Ascending aorta (tissue), 2 donors: ENCODE data around the gene ILDR1. TPM values are rescaled to one million over a fixed set of nuclear protein-coding genes. Genes with fewer than 3 reads are reported as not detected.

Experiments
- DNase-seq, 2 donors: peaks; one replicate each; pipeline ENCODE4 v3.0.0-alpha.2; 2019; ENCODE audit warnings: low spot score in 2 of 2
- H3K27ac ChIP-seq, 2 donors: fragments of 200-600 bp; sonication (generic); one replicate each; pipeline ENCODE4 v1.5.1; 2016 to 2017; ENCODE audit warnings: mild to moderate bottlenecking in 1 of 2
- H3K27me3 ChIP-seq: fragments of 200-600 bp; sonication (generic); one replicate; pipeline ENCODE4 v1.5.1; 2017
- H3K36me3 ChIP-seq, 2 donors: fragments of 200-600 bp; sonication (generic); one replicate each; pipeline ENCODE4 v1.5.1; 2016
- H3K4me1 ChIP-seq, 2 donors: fragments of 200-600 bp; sonication (generic); one replicate each; pipeline ENCODE4 v1.5.1; 2016 to 2017; ENCODE audit warnings: mild to moderate bottlenecking in 1 of 2
- H3K4me3 ChIP-seq, 2 donors: fragments of 200-600 bp; sonication (generic); one replicate each; pipeline ENCODE4 v1.5.1; 2016 to 2017; ENCODE audit warnings: mild to moderate bottlenecking in 1 of 2
- H3K9me3 ChIP-seq, 2 donors: fragments of 200-600 bp; sonication (generic); one replicate each; pipeline ENCODE4 v1.5.1; 2016
- CTCF ChIP-seq, 3 experiments: fragments of 200-600 bp in 2 of 3; fragments of 450-650 bp in 1 of 3; sonication (generic) in 2 of 3; IDR thresholded peaks; one replicate each; pipeline ENCODE4 v1.5.1; 2016 to 2019; ENCODE audit warnings: antibody characterized with exemption in 3 of 3, mild to moderate bottlenecking in 1 of 3, moderate library complexity in 1 of 3
- intact Hi-C: fragments of 100-400 bp; cut with DNase I; formaldehyde crosslinking; loops from one replicate; pipeline ENCODE4 v1.15.1; 2023
- total RNA-seq: library from RNA; depleted of rRNA; stranded (reverse); fragments of >200 nt; gene quantifications from one replicate; pipeline ENCODE4 v1.1.0, GENCODE V29; 2016

The ILDR1 gene
- total RNA-seq, 1 donor from 2014 or later = not detected

- Histone ChIP-seq H3K9me3 (peaks cover 0 to 4% of the 10 kb centered on the region in 2 donors), H3K36me3 (no peaks in the 10 kb centered on the region), H3K4me3 (no peak overlapping the region), H3K27me3 (no peaks in the 10 kb centered on the region), H3K27ac (no peak overlapping the region), H3K4me1 (no peaks in the 10 kb centered on the region)
- intact Hi-C loops = no loop called here
- DNase-seq = no peak
- no peak for TF ChIP-seq CTCF (IDR thresholded peaks at IDR 0.05)
Measured at GRCh38 chr3:122033023-122033422, 11.0 kb upstream of the ILDR1 start.

- Histone ChIP-seq H3K4me1 (no peaks in the 10 kb centered on the region), H3K27me3 (no peaks in the 10 kb centered on the region), H3K27ac (no peak overlapping the region), H3K9me3 (peaks cover 0 to 4% of the 10 kb centered on the region in 2 donors), H3K36me3 (no peaks in the 10 kb centered on the region), H3K4me3 (no peak overlapping the region)
- no peak for DNase-seq
- TF ChIP-seq CTCF (IDR thresholded peaks at IDR 0.05) = no peak
- intact Hi-C loops = no loop called here
Measured at GRCh38 chr3:122032531-122032930, 10.5 kb upstream of the ILDR1 start.

- Histone ChIP-seq H3K36me3 (no peaks in the 10 kb centered on the region), H3K27ac (no peak overlapping the region), H3K9me3 (no peaks in the 10 kb centered on the region), H3K4me1 (no peaks in the 10 kb centered on the region), H3K27me3 (no peaks in the 10 kb centered on the region), H3K4me3 (no peak overlapping the region)
- TF ChIP-seq CTCF (IDR thresholded peaks at IDR 0.05) = no peak
- DNase-seq = no peak
- intact Hi-C loops = no loop called here
Measured at GRCh38 chr3:122031123-122031468, 9.0 kb upstream of the ILDR1 start.

GRCh38 chr3:122030381-122031122, 8.5 kb upstream of the ILDR1 start:
- H3K4me1 ChIP-seq = no peaks in the 10 kb centered on the region
- intact Hi-C loops = no loop called here
- no peaks in the 10 kb centered on the region for H3K9me3 ChIP-seq

GRCh38 chr3:122025296-122025695, 3.2 kb upstream of the ILDR1 start:
- intact Hi-C loops = no loop called here
- no peak overlapping the region for H3K27ac ChIP-seq
- no peaks in the 10 kb centered on the region for H3K9me3 ChIP-seq
- H3K4me1 ChIP-seq = no peaks in the 10 kb centered on the region
- H3K36me3 ChIP-seq = no peaks in the 10 kb centered on the region
- no peak overlapping the region for H3K4me3 ChIP-seq
- H3K27me3 ChIP-seq = no peaks in the 10 kb centered on the region
- no peak for TF ChIP-seq CTCF (IDR thresholded peaks at IDR 0.05)
- DNase-seq = no peak

More at GRCh38 chr3:122030381-122031122, 8.5 kb upstream of the ILDR1 start:
- Histone ChIP-seq H3K36me3 (no peaks in the 10 kb centered on the region), H3K4me3 (no peak overlapping the region), H3K27me3 (no peaks in the 10 kb centered on the region), H3K27ac (no peak overlapping the region)
- DNase-seq = no peak
- no peak for TF ChIP-seq CTCF (IDR thresholded peaks at IDR 0.05)

GRCh38 chr3:122024800-122025199, 2.8 kb upstream of the ILDR1 start:
- intact Hi-C loops = no loop called here
- H3K4me3 ChIP-seq = no peak overlapping the region

More at GRCh38 chr3:122024800-122025199, 2.8 kb upstream of the ILDR1 start:
- no peaks in the 10 kb centered on the region for H3K36me3 ChIP-seq
- no peak overlapping the region for H3K27ac ChIP-seq
- no peak for DNase-seq
- no peaks in the 10 kb centered on the region for H3K27me3 ChIP-seq
- no peaks in the 10 kb centered on the region for H3K9me3 ChIP-seq
- no peak for TF ChIP-seq CTCF (IDR thresholded peaks at IDR 0.05)
- H3K4me1 ChIP-seq = no peaks in the 10 kb centered on the region
